Memory B cell (primary cell): Measurements from ENCODE around the gene C1orf198.

Experiments used
- ATAC-seq: fragments of 150-1000 bp; cut with Tn5 transposase; 2 replicates; pipeline ENCODE4 v1.10.0; 2021; ENCODE audit warnings: low read depth, mild to moderate bottlenecking, moderate library complexity
- DNase-seq, 2 donors: peaks; one replicate each; pipeline ENCODE4 v3.0.0; 2022; ENCODE audit warnings: low spot score in 2 of 2
- H3K27ac Mint-ChIP-seq: one replicate; pipeline ENCODE4 v1.8.0; 2022; ENCODE audit warnings: mild to moderate bottlenecking, moderate library complexity, mixed read lengths
- H3K27me3 Mint-ChIP-seq: one replicate; pipeline ENCODE4 v1.8.0; 2022; ENCODE audit warnings: mixed read lengths
- H3K36me3 Mint-ChIP-seq: one replicate; pipeline ENCODE4 v1.8.0; 2022; ENCODE audit warnings: mild to moderate bottlenecking, mixed read lengths
- H3K4me1 Mint-ChIP-seq: one replicate; pipeline ENCODE4 v1.8.0; 2022; ENCODE audit warnings: mixed read lengths
- H3K4me3 Mint-ChIP-seq: one replicate; pipeline ENCODE4 v1.8.0; 2022; ENCODE audit warnings: mild to moderate bottlenecking, moderate library complexity, mixed read lengths
- H3K9me3 Mint-ChIP-seq: one replicate; pipeline ENCODE4 v1.8.0; 2022; ENCODE audit warnings: mixed read lengths

Gene C1orf198

GRCh38 chr1:230867903-230868735 is at the start of gene C1orf198:
Gene C1orf198, minus strand, starts transcription at chr1:230868521. Its CDS starts 9 bp downstream, at chr1:230868512.
- Mint-ChIP-seq H3K36me3 (no peaks in the 10 kb centered on the region), H3K27ac (peak within 1 kb of the TSS; percentile 69)

GRCh38 chr1:230917284-230918135 is 49.2 kb upstream of the C1orf198 start:
- peak; percentile 64 to 69 for DNase-seq
- Mint-ChIP-seq H3K27me3 (no peaks in the 10 kb centered on the region), H3K27ac (peak overlapping the region; percentile 17), H3K4me3 (no peak overlapping the region), H3K36me3 (peaks cover 31% of the 10 kb centered on the region), H3K9me3 (no peaks in the 10 kb centered on the region), H3K4me1 (no peaks in the 10 kb centered on the region)
- ATAC-seq: peak; percentile 81

More at GRCh38 chr1:230867903-230868735, at the start of gene C1orf198:
- Mint-ChIP-seq H3K4me1 (peaks cover 16% of the 10 kb centered on the region), H3K27me3 (peaks cover 5% of the 10 kb centered on the region), H3K9me3 (no peaks in the 10 kb centered on the region), H3K4me3 (peak within 1 kb of the TSS; percentile 91)
- peak; percentile 88 for ATAC-seq
- peak; percentile 65 to 72 for DNase-seq

GRCh38 chr1:230916587-230917283 is 48.4 kb upstream of the C1orf198 start:
- no peaks in the 10 kb centered on the region for H3K4me1 Mint-ChIP-seq
- peaks cover 27% of the 10 kb centered on the region for H3K36me3 Mint-ChIP-seq
- H3K4me3 Mint-ChIP-seq: no peak overlapping the region
- DNase-seq (no peak), ATAC-seq (peak; percentile 10)
- no peaks in the 10 kb centered on the region for H3K27me3 Mint-ChIP-seq
- no peaks in the 10 kb centered on the region for H3K9me3 Mint-ChIP-seq
- peak overlapping the region; percentile 17 for H3K27ac Mint-ChIP-seq

- no peak overlapping the region for H3K4me3 Mint-ChIP-seq
- H3K27ac Mint-ChIP-seq: no peak overlapping the region
- ATAC-seq: no peak
- H3K4me1 Mint-ChIP-seq: no peaks in the 10 kb centered on the region
- no peaks in the 10 kb centered on the region for H3K27me3 Mint-ChIP-seq
- DNase-seq: no peak
- no peaks in the 10 kb centered on the region for H3K9me3 Mint-ChIP-seq
- H3K36me3 Mint-ChIP-seq: peaks cover 34% of the 10 kb centered on the region
These were observed 46.8 kb upstream of the C1orf198 start for GRCh38 chr1:230915078-230915477.

- DNase-seq (no peak), ATAC-seq (no peak)
- H3K36me3 Mint-ChIP-seq: peaks cover 43% of the 10 kb centered on the region
- H3K4me1 Mint-ChIP-seq: no peaks in the 10 kb centered on the region
- H3K4me3 Mint-ChIP-seq: no peak overlapping the region
- no peaks in the 10 kb centered on the region for H3K27me3 Mint-ChIP-seq
- H3K27ac Mint-ChIP-seq: no peak overlapping the region
- H3K9me3 Mint-ChIP-seq: no peaks in the 10 kb centered on the region
These were observed 45.2 kb upstream of the C1orf198 start for GRCh38 chr1:230913496-230913895.

GRCh38 chr1:230910755-230911117 is 42.4 kb upstream of the C1orf198 start:
- Mint-ChIP-seq H3K27ac (no peak overlapping the region), H3K9me3 (no peaks in the 10 kb centered on the region), H3K4me1 (no peaks in the 10 kb centered on the region), H3K36me3 (peaks cover 53% of the 10 kb centered on the region), H3K4me3 (no peak overlapping the region), H3K27me3 (no peaks in the 10 kb centered on the region)
- DNase-seq (no peak), ATAC-seq (no peak)

GRCh38 chr1:230909974-230910754 is 41.8 kb upstream of the C1orf198 start:
- Mint-ChIP-seq H3K4me1 (no peaks in the 10 kb centered on the region), H3K27me3 (no peaks in the 10 kb centered on the region), H3K27ac (peak overlapping the region; percentile 12), H3K4me3 (no peak overlapping the region), H3K36me3 (peaks cover 54% of the 10 kb centered on the region), H3K9me3 (no peaks in the 10 kb centered on the region)
- no peak for ATAC-seq
- DNase-seq: no peak

- H3K27ac Mint-ChIP-seq: no peak overlapping the region
- H3K27me3 Mint-ChIP-seq: no peaks in the 10 kb centered on the region
- no peaks in the 10 kb centered on the region for H3K4me1 Mint-ChIP-seq
- H3K9me3 Mint-ChIP-seq: no peaks in the 10 kb centered on the region
- H3K4me3 Mint-ChIP-seq: no peak overlapping the region
- ATAC-seq (no peak), DNase-seq (no peak)
- peaks cover 48% of the 10 kb centered on the region for H3K36me3 Mint-ChIP-seq
These were observed 39.3 kb upstream of the C1orf198 start for GRCh38 chr1:230907472-230908205.

GRCh38 chr1:230906226-230906625 is 37.9 kb upstream of the C1orf198 start:
- no peak for DNase-seq
- Mint-ChIP-seq H3K4me3 (no peak overlapping the region), H3K27ac (no peak overlapping the region), H3K4me1 (no peaks in the 10 kb centered on the region), H3K9me3 (no peaks in the 10 kb centered on the region), H3K36me3 (peaks cover 49% of the 10 kb centered on the region), H3K27me3 (no peaks in the 10 kb centered on the region)
- no peak for ATAC-seq

- Mint-ChIP-seq H3K36me3 (peaks cover 45% of the 10 kb centered on the region), H3K9me3 (no peaks in the 10 kb centered on the region), H3K27ac (no peak overlapping the region)
These were observed 37.4 kb upstream of the C1orf198 start for GRCh38 chr1:230905733-230906132.

GRCh38 chr1:230902349-230902923 is 34.1 kb upstream of the C1orf198 start:
- H3K27me3 Mint-ChIP-seq: no peaks in the 10 kb centered on the region
- H3K27ac Mint-ChIP-seq: no peak overlapping the region
- ATAC-seq: no peak

More at GRCh38 chr1:230905733-230906132, 37.4 kb upstream of the C1orf198 start:
- H3K4me1 Mint-ChIP-seq: no peaks in the 10 kb centered on the region
- ATAC-seq (no peak), DNase-seq (no peak)
- H3K4me3 Mint-ChIP-seq: no peak overlapping the region
- H3K27me3 Mint-ChIP-seq: no peaks in the 10 kb centered on the region

GRCh38 chr1:230901671-230902070 is 33.4 kb upstream of the C1orf198 start:
- H3K27me3 Mint-ChIP-seq: no peaks in the 10 kb centered on the region
- DNase-seq (no peak), ATAC-seq (no peak)
- H3K4me1 Mint-ChIP-seq: no peaks in the 10 kb centered on the region
- H3K27ac Mint-ChIP-seq: no peak overlapping the region
- no peaks in the 10 kb centered on the region for H3K9me3 Mint-ChIP-seq
- peaks cover 19% of the 10 kb centered on the region for H3K36me3 Mint-ChIP-seq
- no peak overlapping the region for H3K4me3 Mint-ChIP-seq

More at GRCh38 chr1:230902349-230902923, 34.1 kb upstream of the C1orf198 start:
- DNase-seq: no peak
- Mint-ChIP-seq H3K9me3 (no peaks in the 10 kb centered on the region), H3K4me3 (no peak overlapping the region), H3K4me1 (no peaks in the 10 kb centered on the region), H3K36me3 (peaks cover 24% of the 10 kb centered on the region)
